HG03442 (cell line): Measurements from ENCODE around the gene APAF1.
"Not testable (repeated sequence)": the region's sequence is repeated elsewhere in the genome, so short reads cannot be mapped to it uniquely, and the experiment has no call there.

Experiments
- ATAC-seq: cut with Tn5 transposase; IDR thresholded peaks from one replicate; pipeline ENCODE4 v1.9.1; 2021; ENCODE audit warnings: mild to moderate bottlenecking, moderate library complexity; ENCODE audit not compliant: unreplicated experiment

Gene APAF1

GRCh38 chr12:98751580-98752115 lies 106.6 kb downstream of the APAF1 start:
- ATAC-seq = no peak

GRCh38 chr12:98752726-98753125 lies 107.6 kb downstream of the APAF1 start:
- no peak for ATAC-seq

- ATAC-seq = peak; percentile 99
Observed at GRCh38 chr12:98754095-98754494, 109.0 kb downstream of the APAF1 start.

GRCh38 chr12:98755855-98756254 lies 110.8 kb downstream of the APAF1 start:
- not testable (repeated sequence) for ATAC-seq

GRCh38 chr12:98757455-98757854 lies 112.4 kb downstream of the APAF1 start:
- ATAC-seq = no peak

- ATAC-seq = no peak
Observed at GRCh38 chr12:98758331-98758730, 113.2 kb downstream of the APAF1 start.

- no peak for ATAC-seq
Observed at GRCh38 chr12:98763656-98764055, 118.6 kb downstream of the APAF1 start.

GRCh38 chr12:98767248-98767647 lies 122.2 kb downstream of the APAF1 start:
- ATAC-seq = no peak

GRCh38 chr12:98769068-98769467 lies 124.0 kb downstream of the APAF1 start:
- no peak for ATAC-seq

GRCh38 chr12:98770230-98770629 lies 125.1 kb downstream of the APAF1 start:
- no peak for ATAC-seq

- no peak for ATAC-seq
Observed at GRCh38 chr12:98771811-98772752, 127.0 kb downstream of the APAF1 start.

- ATAC-seq = no peak
Observed at GRCh38 chr12:98772818-98773217, 127.7 kb downstream of the APAF1 start.

GRCh38 chr12:98780261-98780660 lies 135.2 kb downstream of the APAF1 start:
- no peak for ATAC-seq

GRCh38 chr12:98783420-98783819 lies 138.3 kb downstream of the APAF1 start:
- no peak for ATAC-seq
